ENCODE results near the gene HOXD10.

DNA sequence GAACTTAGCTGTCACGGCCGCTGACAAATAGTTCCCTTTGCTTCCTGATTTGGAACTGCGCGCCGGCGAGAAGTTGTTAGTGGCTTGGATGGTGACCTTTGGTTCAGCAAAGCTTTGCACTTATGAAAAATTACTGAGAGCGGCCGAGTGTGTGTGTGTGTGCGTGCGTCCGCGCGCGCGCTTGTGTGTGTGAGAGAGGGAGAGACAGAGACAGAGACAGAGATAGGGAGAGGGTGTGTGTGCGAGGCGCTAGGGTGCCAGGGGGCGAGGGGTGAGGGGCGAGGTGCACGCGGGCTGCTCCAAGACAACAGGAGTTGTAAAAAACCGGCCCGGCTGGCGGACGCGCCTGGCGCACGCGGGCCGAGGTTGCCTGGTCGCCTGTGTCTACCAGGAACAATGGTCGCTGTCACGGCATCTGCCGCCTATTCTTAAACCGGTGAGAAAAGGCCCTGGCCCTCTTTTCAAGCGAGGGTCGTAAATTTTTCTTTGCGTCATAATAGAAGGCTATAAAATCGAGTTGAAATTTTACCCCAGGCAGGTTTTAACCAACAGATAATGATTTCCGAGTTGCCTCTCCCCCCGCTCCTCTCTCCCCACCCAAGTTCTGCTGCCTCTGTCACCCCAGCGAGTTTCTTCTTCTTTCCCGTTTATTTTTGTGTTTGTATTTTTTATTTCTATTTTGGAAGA is 41.1 kb downstream of the HOXD10 start:
- TF ChIP-seq TOX (CRISPR knock-in tag; IDR thresholded peaks at IDR 0.05; ENCODE audit: borderline replicate concordance) (no peak), PPARA (CRISPR knock-in tag; IDR thresholded peaks at IDR 0.05; ENCODE audit: borderline replicate concordance) (no peak), ZFP30 (CRISPR knock-in tag; IDR thresholded peaks at IDR 0.05) (no peak), ESRRG (CRISPR knock-in tag; IDR thresholded peaks at IDR 0.05) (no peak)
- TF ChIP-seq, protein P1, sequence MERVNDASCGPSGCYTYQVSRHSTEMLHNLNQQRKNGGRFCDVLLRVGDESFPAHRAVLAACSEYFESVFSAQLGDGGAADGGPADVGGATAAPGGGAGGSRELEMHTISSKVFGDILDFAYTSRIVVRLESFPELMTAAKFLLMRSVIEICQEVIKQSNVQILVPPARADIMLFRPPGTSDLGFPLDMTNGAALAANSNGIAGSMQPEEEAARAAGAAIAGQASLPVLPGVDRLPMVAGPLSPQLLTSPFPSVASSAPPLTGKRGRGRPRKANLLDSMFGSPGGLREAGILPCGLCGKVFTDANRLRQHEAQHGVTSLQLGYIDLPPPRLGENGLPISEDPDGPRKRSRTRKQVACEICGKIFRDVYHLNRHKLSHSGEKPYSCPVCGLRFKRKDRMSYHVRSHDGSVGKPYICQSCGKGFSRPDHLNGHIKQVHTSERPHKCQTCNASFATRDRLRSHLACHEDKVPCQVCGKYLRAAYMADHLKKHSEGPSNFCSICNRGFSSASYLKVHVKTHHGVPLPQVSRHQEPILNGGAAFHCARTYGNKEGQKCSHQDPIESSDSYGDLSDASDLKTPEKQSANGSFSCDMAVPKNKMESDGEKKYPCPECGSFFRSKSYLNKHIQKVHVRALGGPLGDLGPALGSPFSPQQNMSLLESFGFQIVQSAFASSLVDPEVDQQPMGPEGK (CRISPR knock-in tag; IDR thresholded peaks at IDR 0.05; ENCODE audit: borderline replicate concordance): no peak
